Measurements from ENCODE around the gene GNG14.

GRCh38 chr19:12723381-12723640, 35.5 kb downstream of the GNG14 start:
- no peak for TF ChIP-seq CTCF (IDR thresholded peaks at IDR 0.05; ENCODE audit: poor library complexity)
- TF ChIP-seq EZH2phosphoT487 (IDR thresholded peaks at IDR 0.05; ENCODE audit: low read depth, severe bottlenecking, unreplicated experiment) = no peak
- no peak for TF ChIP-seq EZH2 (IDR thresholded peaks at IDR 0.05; ENCODE audit: borderline replicate concordance)

Measured in hepatocyte (in vitro differentiated cells).